ENCODE measurements around the gene MLXIP.

MLXIP gene

GRCh38 chr12:122133192-122133950 lies 54.8 kb downstream of the MLXIP start:
- TF ChIP-seq CTCF (IDR thresholded peaks at IDR 0.05; ENCODE audit: low read depth, low read length, missing control alignments), result peak; percentile 37
- DNase-seq, result no peak
- H3K4me3 ChIP-seq (ENCODE audit: low read depth, low read length), result no peak overlapping the region
- in situ Hi-C loops (cut with HindIII; ENCODE audit: low pct_ligation_motif_present, low sequenced_read_pairs), result no loop called here
- H3K27ac ChIP-seq, result no peak overlapping the region
- peaks cover 80% of the 10 kb centered on the region for H3K36me3 ChIP-seq (replicated peaks)
- H3K27me3 ChIP-seq (replicated peaks), result no peaks in the 10 kb centered on the region

DNA sequence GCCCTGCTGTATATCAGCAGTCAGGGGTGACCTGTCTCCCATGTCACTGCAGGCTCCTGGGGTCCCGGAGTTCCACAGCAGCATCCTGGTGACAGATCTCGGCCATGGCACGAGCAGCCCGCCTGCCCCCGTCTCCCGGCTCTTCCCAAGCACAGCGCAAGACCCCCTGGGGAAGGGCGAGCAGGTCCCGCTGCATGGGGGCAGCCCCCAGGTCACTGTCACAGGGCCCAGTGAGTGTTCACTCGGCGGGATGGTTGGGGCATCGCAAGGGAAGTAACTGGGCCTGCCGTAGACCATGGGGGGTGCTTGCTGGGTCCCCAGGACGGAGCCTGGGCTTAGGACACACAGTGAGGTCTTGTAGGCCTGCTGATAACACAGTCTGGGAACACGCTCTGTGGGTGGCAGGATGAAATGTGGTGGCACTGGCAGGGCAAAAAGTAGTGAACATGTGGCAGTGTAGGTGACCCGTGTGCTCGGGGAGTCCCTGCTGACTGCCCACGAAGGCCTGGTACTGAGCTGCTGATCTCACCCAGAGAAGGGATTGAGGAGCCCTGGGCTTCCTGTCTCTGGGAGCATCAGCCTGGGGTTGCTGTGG lies 57.0 kb downstream of the MLXIP start:
- Histone ChIP-seq H3K27ac (no peak overlapping the region), H3K27me3 (replicated peaks) (no peaks in the 10 kb centered on the region), H3K36me3 (replicated peaks) (peaks cover 78% of the 10 kb centered on the region), H3K4me3 (ENCODE audit: low read depth, low read length) (no peak overlapping the region)
- no peak for TF ChIP-seq CTCF (IDR thresholded peaks at IDR 0.05; ENCODE audit: low read depth, low read length, missing control alignments)
- in situ Hi-C loops (cut with HindIII; ENCODE audit: low pct_ligation_motif_present, low sequenced_read_pairs), result no loop called here
- no peak for DNase-seq

DNA sequence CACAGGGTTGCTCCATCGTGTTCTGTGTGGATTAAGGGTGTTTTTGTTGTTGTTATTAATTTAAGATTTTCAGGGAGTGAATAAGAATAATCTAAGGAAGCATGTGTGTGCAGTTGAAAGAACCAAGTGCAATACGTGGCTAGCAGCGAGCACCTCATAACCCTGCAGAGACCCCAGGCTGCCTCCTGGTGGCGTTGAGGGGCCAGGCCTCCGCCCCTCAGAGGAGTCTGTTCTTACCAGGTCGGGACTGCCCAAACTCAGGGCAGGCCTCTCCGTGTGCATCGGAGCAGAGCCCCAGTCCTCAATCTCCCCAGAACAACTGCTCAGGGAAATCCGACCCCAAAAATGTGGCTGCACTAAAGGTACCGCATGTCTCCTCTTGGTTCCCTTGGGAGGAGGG lies 58.7 kb downstream of the MLXIP start:
- Histone ChIP-seq H3K4me3 (ENCODE audit: low read depth, low read length) (no peak overlapping the region), H3K27me3 (replicated peaks) (no peaks in the 10 kb centered on the region), H3K36me3 (replicated peaks) (peaks cover 83% of the 10 kb centered on the region), H3K27ac (no peak overlapping the region)
- peak; percentile 49 for TF ChIP-seq CTCF (IDR thresholded peaks at IDR 0.05; ENCODE audit: low read depth, low read length, missing control alignments)
- no peak for DNase-seq
- in situ Hi-C loops (cut with HindIII; ENCODE audit: low pct_ligation_motif_present, low sequenced_read_pairs), result no loop called here

DNA sequence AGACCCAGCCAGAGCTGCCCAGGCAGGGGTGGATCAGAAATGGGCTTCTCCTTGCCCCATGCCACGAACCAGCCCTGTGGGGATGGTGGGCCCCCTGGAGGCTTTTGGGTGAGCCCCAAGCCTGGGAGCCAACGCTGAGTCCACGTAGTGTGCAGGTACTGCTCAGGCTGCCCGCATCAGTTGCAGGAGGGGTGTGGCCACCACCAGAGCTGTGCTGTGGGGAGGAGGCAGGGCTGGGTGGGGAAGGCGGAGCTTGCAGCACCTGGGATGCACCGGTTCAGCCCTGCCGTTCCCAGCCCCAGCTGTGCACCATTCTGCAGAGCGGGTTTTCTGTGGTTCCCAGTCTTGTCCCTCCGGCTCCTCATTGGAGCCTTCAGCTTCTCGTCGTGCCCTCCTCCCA lies 59.1 kb downstream of the MLXIP start:
- DNase-seq, result no peak
- no peak overlapping the region for H3K4me3 ChIP-seq (ENCODE audit: low read depth, low read length)
- H3K27me3 ChIP-seq (replicated peaks), result no peaks in the 10 kb centered on the region
- H3K27ac ChIP-seq, result no peak overlapping the region
- peaks cover 83% of the 10 kb centered on the region for H3K36me3 ChIP-seq (replicated peaks)
- TF ChIP-seq CTCF (IDR thresholded peaks at IDR 0.05; ENCODE audit: low read depth, low read length, missing control alignments), result no peak
- in situ Hi-C loops (cut with HindIII; ENCODE audit: low pct_ligation_motif_present, low sequenced_read_pairs), result no loop called here

DNA sequence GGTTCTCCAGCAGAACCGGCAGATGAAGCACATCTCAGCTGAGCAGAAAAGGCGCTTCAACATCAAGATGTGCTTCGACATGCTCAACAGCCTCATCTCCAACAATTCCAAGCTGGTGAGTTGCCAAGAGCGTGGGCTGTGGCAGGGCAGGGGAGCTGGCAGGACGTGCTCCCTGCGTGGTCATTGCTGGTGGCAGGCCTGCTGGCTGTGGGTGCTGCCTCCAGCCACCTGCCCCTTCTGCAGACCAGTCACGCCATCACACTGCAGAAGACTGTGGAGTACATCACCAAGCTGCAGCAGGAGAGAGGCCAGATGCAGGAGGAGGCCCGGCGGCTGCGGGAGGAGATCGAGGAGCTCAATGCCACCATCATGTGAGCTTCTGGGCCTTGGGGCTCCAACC lies 59.6 kb downstream of the MLXIP start:
- Histone ChIP-seq H3K4me3 (ENCODE audit: low read depth, low read length) (no peak overlapping the region), H3K36me3 (replicated peaks) (peaks cover 81% of the 10 kb centered on the region), H3K27ac (no peak overlapping the region), H3K27me3 (replicated peaks) (no peaks in the 10 kb centered on the region)
- DNase-seq, result no peak
- TF ChIP-seq CTCF (IDR thresholded peaks at IDR 0.05; ENCODE audit: low read depth, low read length, missing control alignments), result no peak
- in situ Hi-C loops (cut with HindIII; ENCODE audit: low pct_ligation_motif_present, low sequenced_read_pairs), result no loop called here

All from brain microvascular endothelial cell (primary cell).